PFSK-1 (cell line): ENCODE results near the gene IL20RA.

Experiments used
- POLR2AphosphoS5 ChIP-seq: IDR thresholded peaks from 2 replicates; pipeline ENCODE4 v1.6.1; 2012; ENCODE audit warnings: low read depth, mild to moderate bottlenecking, control low read depth, low read length, moderate library complexity
- REST ChIP-seq, 2 experiments: IDR thresholded peaks; 2 replicates each; pipeline versions ENCODE4 v1.6.1 to v1.8.0; 2011 to 2012; ENCODE audit warnings: low read depth in 2 of 2, low read length in 2 of 2, control low read depth in 1 of 2, inconsistent platforms in 1 of 2, mild to moderate bottlenecking in 1 of 2, moderate library complexity in 1 of 2; ENCODE audit not compliant: insufficient read depth in 1 of 2
- SIN3A ChIP-seq: IDR thresholded peaks from 2 replicates; pipeline ENCODE4 v1.6.1; 2012; ENCODE audit warnings: mild to moderate bottlenecking, low read length, moderate library complexity, borderline replicate concordance; ENCODE audit not compliant: insufficient read depth
- TAF1 ChIP-seq: IDR thresholded peaks from 2 replicates; pipeline ENCODE4 v1.6.1; 2012; ENCODE audit warnings: low read length, control low read depth, borderline replicate concordance; ENCODE audit not compliant: insufficient read depth

- TF ChIP-seq REST (IDR thresholded peaks at IDR 0.05; ENCODE audit: insufficient read depth in 1 of 2, low read depth in 2 of 2, low read length in 2 of 2) = no peak
- TF ChIP-seq SIN3A = no peak
- no peak for TF ChIP-seq TAF1
- TF ChIP-seq POLR2AphosphoS5 = no peak
Measured at GRCh38 chr6:136987526-136987925, 57.2 kb downstream of the IL20RA start.
